ENCODE measurements around the gene CCDC102A.

CCDC102A gene

GRCh38 chr16:57535680-57536305 is 578 bp downstream of the CCDC102A start:
- peak; percentile 89 for DNase-seq

GRCh38 chr16:57534881-57535658 is 1.3 kb downstream of the CCDC102A start:
- no peak for DNase-seq

GRCh38 chr16:57534337-57534880 is 2.0 kb downstream of the CCDC102A start:
- DNase-seq = no peak

GRCh38 chr16:57533431-57534336 is 2.7 kb downstream of the CCDC102A start:
- DNase-seq = no peak

- DNase-seq = no peak
Observed at GRCh38 chr16:57532266-57532625, 4.1 kb downstream of the CCDC102A start.

- DNase-seq = no peak
Observed at GRCh38 chr16:57531635-57532265, 4.6 kb downstream of the CCDC102A start.

- no peak for DNase-seq
Observed at GRCh38 chr16:57531253-57531575, 5.2 kb downstream of the CCDC102A start.

- DNase-seq = no peak
Observed at GRCh38 chr16:57530522-57531252, 5.7 kb downstream of the CCDC102A start.

GRCh38 chr16:57530104-57530521 is 6.3 kb downstream of the CCDC102A start:
- DNase-seq = peak; percentile 72

GRCh38 chr16:57529391-57530103 is 6.8 kb downstream of the CCDC102A start:
- DNase-seq = no peak

- no peak for DNase-seq
Observed at GRCh38 chr16:57528499-57529390, 7.6 kb downstream of the CCDC102A start.

GRCh38 chr16:57527610-57528360 is 8.6 kb downstream of the CCDC102A start:
- no peak for DNase-seq

GRCh38 chr16:57527027-57527426 is 9.3 kb downstream of the CCDC102A start:
- DNase-seq = no peak

- DNase-seq = no peak
Observed at GRCh38 chr16:57526498-57526897, 9.9 kb downstream of the CCDC102A start.

- DNase-seq = no peak
Observed at GRCh38 chr16:57525761-57526160, 10.6 kb downstream of the CCDC102A start.

- DNase-seq = no peak
Observed at GRCh38 chr16:57522960-57523359, 13.4 kb downstream of the CCDC102A start.

GRCh38 chr16:57519796-57520360 is 16.5 kb downstream of the CCDC102A start:
- DNase-seq = peak; percentile 83

- no peak for DNase-seq
Observed at GRCh38 chr16:57518922-57519321, 17.4 kb downstream of the CCDC102A start.

- no peak for DNase-seq
Observed at GRCh38 chr16:57518520-57518919, 17.9 kb downstream of the CCDC102A start.
